ENCODE measurements around the gene FKBP2. TPM values are rescaled to one million over a fixed set of nuclear protein-coding genes. Genes with fewer than 3 reads are reported as not detected.

FKBP2 gene
- total RNA-seq, 1 donor from 2014 or later, result 48.2 TPM

DNA sequence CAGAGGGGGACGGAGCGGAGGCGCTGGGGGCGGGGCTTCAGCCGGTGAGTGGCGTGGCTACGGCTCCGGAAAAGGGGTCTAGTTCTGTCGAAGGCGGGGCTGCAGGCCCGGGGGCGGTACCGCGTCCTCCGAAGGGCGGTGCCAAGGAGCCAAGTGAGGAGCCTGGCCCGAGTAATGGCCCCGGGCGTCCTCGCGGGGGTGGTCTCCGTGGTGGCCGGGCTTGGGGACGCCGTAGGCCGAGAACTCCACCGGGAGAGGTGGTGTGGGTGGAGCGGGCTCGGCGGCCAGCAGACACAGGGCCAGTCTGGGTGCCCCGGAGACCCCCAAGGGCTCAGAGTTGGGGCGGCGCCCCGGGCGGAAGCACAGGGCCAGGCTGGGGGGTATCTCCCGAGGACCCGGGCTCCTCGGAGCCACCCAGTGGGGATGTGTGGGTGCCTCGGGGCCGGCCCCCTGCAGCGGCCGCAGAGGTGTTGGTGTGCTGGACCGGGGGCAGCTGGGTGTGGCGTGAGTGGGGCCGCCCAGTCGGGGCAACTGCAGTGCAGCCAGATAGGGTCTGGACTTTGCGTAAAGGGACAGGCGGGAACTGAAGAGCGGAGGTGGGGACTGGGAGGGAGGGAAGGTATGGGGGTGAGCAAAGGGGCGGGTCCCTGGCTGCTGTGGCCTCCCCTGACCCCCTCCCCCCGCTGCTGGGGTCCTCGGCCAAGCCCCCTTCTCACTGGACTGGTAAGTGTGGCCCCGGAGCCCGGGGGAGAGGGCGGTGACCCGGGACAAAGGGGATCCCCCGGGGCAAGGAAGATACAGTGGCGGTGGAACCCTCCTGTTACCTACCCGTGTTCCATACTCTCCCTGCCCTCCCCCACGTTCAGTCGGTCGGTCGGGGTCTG lies 838 bp downstream of the FKBP2 start:
- peak; percentile 0 to 5 for ATAC-seq
- intact Hi-C loops (cut with DNase I), result no loop called here
- TF ChIP-seq, protein P1, sequence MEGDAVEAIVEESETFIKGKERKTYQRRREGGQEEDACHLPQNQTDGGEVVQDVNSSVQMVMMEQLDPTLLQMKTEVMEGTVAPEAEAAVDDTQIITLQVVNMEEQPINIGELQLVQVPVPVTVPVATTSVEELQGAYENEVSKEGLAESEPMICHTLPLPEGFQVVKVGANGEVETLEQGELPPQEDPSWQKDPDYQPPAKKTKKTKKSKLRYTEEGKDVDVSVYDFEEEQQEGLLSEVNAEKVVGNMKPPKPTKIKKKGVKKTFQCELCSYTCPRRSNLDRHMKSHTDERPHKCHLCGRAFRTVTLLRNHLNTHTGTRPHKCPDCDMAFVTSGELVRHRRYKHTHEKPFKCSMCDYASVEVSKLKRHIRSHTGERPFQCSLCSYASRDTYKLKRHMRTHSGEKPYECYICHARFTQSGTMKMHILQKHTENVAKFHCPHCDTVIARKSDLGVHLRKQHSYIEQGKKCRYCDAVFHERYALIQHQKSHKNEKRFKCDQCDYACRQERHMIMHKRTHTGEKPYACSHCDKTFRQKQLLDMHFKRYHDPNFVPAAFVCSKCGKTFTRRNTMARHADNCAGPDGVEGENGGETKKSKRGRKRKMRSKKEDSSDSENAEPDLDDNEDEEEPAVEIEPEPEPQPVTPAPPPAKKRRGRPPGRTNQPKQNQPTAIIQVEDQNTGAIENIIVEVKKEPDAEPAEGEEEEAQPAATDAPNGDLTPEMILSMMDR (IDR thresholded peaks at IDR 0.05), result peak; percentile 18
- Histone ChIP-seq H3K4me3 (peak overlapping the region; percentile 77), H3K27me3 (ENCODE audit: low read depth) (no peaks in the 10 kb centered on the region), H3K36me3 (peaks cover 36% of the 10 kb centered on the region), H3K4me1 (peaks cover 59% of the 10 kb centered on the region), H3K9me3 (no peaks in the 10 kb centered on the region), H3K27ac (peak overlapping the region; percentile 99)
- DNase-seq, result no peak

DNA sequence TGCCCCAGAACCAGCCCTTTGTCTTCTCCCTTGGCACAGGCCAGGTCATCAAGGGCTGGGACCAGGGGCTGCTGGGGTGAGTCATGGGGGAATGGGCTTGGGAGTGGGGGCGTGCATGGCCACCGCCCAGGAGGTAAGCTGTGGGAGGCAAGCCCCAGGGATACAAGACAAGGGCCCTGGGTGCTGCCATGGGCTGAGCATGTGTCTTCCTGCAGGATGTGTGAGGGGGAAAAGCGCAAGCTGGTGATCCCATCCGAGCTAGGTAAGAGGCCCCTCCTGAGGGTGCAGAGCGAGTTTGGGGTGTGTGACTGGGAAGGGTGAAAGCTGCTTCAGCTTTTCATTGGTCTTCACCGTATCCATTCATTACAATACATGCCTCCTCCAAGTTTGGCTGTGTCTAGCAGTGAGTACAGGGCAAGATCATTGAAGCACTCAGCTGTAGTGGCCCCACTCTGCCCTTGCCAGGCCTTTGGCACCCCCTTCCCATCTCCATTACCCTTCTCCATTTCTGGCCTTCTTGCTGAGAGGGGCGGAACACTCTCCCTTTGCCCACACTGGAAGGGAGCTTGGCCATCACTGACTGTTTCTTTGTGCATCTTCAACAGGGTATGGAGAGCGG lies 2.5 kb downstream of the FKBP2 start:
- H3K4me1 ChIP-seq, result peaks cover 58% of the 10 kb centered on the region
- no peak overlapping the region for H3K27ac ChIP-seq
- no peak overlapping the region for H3K4me3 ChIP-seq
- intact Hi-C loops (cut with DNase I), result no loop called here
- no peaks in the 10 kb centered on the region for H3K27me3 ChIP-seq (ENCODE audit: low read depth)
- no peak for ATAC-seq
- H3K36me3 ChIP-seq, result peaks cover 24% of the 10 kb centered on the region
- no peaks in the 10 kb centered on the region for H3K9me3 ChIP-seq
- TF ChIP-seq, protein P1 (IDR thresholded peaks at IDR 0.05), result no peak
- no peak for DNase-seq

DNA sequence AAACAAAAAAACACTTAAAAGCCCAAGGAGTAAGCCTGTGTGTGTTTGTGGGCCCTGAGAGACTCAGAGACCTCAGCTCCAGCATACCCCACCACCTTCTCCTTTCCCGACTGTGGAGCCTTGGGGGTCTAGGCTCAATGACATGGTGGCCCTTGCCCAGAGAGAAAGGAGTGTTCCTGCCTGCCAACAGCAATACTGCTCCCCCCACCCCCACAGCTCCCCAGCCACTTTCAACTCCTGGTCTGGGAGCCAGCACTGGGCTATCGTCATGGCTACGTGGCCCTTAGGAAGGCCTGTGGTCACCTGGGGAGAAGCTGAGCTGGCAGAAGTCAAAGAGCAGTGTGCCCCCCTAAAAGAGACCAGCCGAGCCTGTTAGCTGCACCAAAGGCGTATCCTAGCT lies 3.2 kb downstream of the FKBP2 start:
- Histone ChIP-seq H3K4me1 (peaks cover 51% of the 10 kb centered on the region), H3K36me3 (peaks cover 16% of the 10 kb centered on the region), H3K9me3 (no peaks in the 10 kb centered on the region), H3K4me3 (no peak overlapping the region), H3K27me3 (ENCODE audit: low read depth) (no peaks in the 10 kb centered on the region), H3K27ac (no peak overlapping the region)
- ATAC-seq (no peak), DNase-seq (no peak)
- TF ChIP-seq, protein P1 (IDR thresholded peaks at IDR 0.05), result no peak
- intact Hi-C loops (cut with DNase I), result no loop called here

DNA sequence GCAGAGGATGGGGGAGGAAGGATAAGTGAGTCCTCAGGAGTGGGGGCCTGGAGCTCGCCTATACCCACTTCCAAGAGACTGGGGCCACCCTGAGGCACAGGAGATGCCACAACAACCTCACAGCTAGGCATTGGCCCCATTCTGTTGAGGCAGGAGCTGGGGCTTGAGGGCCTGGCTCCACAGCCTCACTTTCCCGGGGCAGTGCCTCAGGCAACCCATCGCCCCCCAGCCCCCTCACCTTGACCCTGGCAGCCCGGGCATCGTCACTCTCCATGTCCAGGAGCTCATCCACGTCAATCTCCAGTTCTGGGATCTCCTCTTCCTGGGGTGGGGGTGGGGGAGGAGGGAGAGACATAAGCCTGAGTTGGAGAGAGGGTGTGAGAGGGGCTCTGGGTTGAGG lies 4.1 kb downstream of the FKBP2 start:
- H3K27me3 ChIP-seq (ENCODE audit: low read depth), result no peaks in the 10 kb centered on the region
- intact Hi-C loops (cut with DNase I), result no loop called here
- H3K4me1 ChIP-seq, result peaks cover 42% of the 10 kb centered on the region
- H3K4me3 ChIP-seq, result peak overlapping the region; percentile 76
- H3K36me3 ChIP-seq, result peaks cover 13% of the 10 kb centered on the region
- H3K27ac ChIP-seq, result peak overlapping the region; percentile 72
- ATAC-seq (no peak), DNase-seq (no peak)
- TF ChIP-seq, protein P1 (IDR thresholded peaks at IDR 0.05), result no peak
- no peaks in the 10 kb centered on the region for H3K9me3 ChIP-seq

DNA sequence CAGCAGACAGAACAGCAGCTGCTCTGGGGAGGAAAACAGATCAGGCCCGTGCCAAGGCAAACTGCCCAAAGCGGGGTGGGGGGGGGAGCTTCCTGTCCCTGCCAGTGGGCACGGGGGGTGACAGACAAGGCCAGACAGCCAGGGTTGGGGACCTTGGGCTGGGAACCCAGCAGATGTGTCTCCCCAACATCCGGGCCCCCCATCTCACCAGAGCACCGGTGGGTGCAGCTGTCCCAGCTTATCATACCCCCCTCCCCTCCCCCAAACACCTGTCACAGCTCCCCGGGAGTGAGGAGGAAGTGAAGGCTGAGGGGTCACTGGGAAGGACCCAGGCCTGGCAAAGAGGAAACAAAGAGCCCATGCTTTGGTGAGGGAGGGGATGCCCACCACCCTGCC lies 4.5 kb downstream of the FKBP2 start:
- intact Hi-C loops (cut with DNase I), result no loop called here
- no peak for DNase-seq
- TF ChIP-seq, protein P1 (IDR thresholded peaks at IDR 0.05), result no peak

More for the DNA sequence above, 4.5 kb downstream of the FKBP2 start:
- H3K36me3 ChIP-seq, result peaks cover 13% of the 10 kb centered on the region
- H3K4me3 ChIP-seq, result peak overlapping the region; percentile 76
- no peaks in the 10 kb centered on the region for H3K9me3 ChIP-seq
- peak overlapping the region; percentile 72 for H3K27ac ChIP-seq
- H3K4me1 ChIP-seq, result peaks cover 38% of the 10 kb centered on the region
- no peaks in the 10 kb centered on the region for H3K27me3 ChIP-seq (ENCODE audit: low read depth)
- ATAC-seq, result no peak

Data from lower lobe of right lung (tissue), 2 donors.